Stimulated activated CD4-positive, alpha-beta T cell treated with anti-CD3 and anti-CD28 coated beads, Interleukin-2, amount 100 ng/mL, for 24 hours (primary cell): Measurements from ENCODE around the gene CDK5.

Experiments
- DNase-seq, 2 donors: peaks; one replicate each; pipeline ENCODE4 v3.0.0-alpha.2; 2020

The CDK5 gene

GRCh38 chr7:151071032-151071866, 13.6 kb upstream of the CDK5 start:
- no peak for DNase-seq

- DNase-seq: no peak
Observed at GRCh38 chr7:151070574-151070960, 12.9 kb upstream of the CDK5 start.

GRCh38 chr7:151069841-151070573, 12.3 kb upstream of the CDK5 start:
- DNase-seq: no peak

- no peak for DNase-seq
Observed at GRCh38 chr7:151068069-151068773, 10.5 kb upstream of the CDK5 start.

GRCh38 chr7:151066273-151066974, 8.7 kb upstream of the CDK5 start:
- no peak for DNase-seq

DNA sequence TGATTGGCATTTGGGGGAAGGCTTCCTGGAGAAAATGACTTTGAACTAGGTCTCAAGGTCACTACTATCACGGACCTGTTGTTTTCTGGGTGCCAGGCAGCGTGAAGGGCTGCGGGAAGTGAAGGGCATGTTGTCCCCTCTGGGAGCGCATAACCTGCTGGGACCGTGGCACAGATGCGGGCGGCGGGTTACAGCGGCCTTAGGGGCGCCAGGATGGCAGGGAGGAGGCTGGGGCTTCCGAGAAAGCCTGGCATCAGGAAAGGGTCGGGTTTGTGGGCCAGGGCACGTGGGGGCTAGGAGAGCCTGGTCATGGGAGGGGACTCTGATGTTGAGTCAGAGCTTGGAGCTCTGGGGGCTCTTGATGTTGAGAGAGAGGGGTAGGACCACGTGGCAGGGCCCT, 7.8 kb upstream of the CDK5 start:
- DNase-seq: no peak

GRCh38 chr7:151064993-151065392, 7.3 kb upstream of the CDK5 start:
- DNase-seq: no peak

GRCh38 chr7:151064454-151064853, 6.8 kb upstream of the CDK5 start:
- DNase-seq: no peak

DNA sequence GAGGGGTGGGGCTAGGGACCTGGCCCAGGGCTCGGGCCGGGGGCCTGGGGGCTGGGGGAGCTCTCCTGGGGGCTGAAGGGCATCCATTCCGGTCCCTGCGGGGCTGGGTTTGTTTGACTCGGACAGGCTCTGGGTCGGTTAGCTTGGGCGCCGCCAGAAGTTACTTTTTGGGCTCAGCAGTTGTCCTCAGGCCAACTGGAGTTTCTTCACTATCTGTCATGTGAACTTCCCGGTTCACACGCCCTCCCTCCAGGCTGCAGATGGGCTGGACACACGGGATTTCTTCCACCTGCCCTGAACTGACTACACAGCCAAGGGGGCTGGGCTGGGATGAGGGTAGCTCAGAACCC, 5.5 kb upstream of the CDK5 start:
- DNase-seq: no peak

GRCh38 chr7:151062399-151063211, 4.9 kb upstream of the CDK5 start:
- no peak for DNase-seq

GRCh38 chr7:151062111-151062398, 4.4 kb upstream of the CDK5 start:
- DNase-seq: no peak

- no peak for DNase-seq
Observed at GRCh38 chr7:151061213-151062110, 3.8 kb upstream of the CDK5 start.

- DNase-seq: peak in 1 of 2 donors; percentile 30
Observed at GRCh38 chr7:151060416-151061212, 2.9 kb upstream of the CDK5 start.

GRCh38 chr7:151060113-151060415, 2.4 kb upstream of the CDK5 start:
- no peak for DNase-seq

DNA sequence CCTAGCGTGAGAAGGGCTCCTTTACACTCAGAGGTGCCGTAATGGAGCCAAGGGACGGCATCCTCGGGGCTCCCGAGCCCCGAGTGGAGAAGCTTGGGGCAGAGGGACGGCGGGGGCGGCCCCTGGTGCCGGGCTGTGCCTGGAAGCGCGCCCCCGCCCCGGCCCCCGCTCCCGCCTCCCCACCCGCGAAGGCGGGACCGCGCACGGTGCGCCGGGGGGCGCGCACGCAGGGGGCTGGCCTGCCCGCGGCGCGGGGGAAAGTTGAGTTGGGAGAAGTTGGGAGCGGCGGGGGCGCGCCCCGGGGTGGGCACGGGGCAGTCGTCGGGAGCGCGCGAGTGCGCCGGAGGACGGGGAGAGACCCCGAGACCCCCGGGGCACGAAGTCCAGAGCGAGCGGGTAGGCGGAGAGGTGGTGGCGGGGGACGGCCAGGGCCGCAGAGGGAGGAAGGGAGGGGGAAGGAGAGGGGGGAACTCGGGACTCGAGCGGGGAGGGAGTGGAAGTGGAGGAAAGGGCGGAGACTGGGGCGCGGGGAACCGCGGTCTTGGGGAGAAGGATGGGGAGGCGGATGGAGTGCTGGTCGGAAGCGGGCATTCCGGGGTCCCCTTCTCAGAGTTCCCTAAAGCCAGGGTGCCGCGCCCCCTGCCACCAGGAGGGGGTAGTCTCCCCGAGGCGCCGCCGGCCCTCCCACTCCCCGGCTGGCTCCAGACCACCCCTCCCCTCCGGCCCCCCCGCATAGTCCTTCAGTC, 1.8 kb upstream of the CDK5 start, which contains the start of gene SLC4A2:
TSS of gene SLC4A2 (plus strand) at position 223 of the 746 bp plus-strand sequence. CDS start 2,399 bp downstream, outside the sequence.
- DNase-seq: peak; percentile 76 to 79

DNA sequence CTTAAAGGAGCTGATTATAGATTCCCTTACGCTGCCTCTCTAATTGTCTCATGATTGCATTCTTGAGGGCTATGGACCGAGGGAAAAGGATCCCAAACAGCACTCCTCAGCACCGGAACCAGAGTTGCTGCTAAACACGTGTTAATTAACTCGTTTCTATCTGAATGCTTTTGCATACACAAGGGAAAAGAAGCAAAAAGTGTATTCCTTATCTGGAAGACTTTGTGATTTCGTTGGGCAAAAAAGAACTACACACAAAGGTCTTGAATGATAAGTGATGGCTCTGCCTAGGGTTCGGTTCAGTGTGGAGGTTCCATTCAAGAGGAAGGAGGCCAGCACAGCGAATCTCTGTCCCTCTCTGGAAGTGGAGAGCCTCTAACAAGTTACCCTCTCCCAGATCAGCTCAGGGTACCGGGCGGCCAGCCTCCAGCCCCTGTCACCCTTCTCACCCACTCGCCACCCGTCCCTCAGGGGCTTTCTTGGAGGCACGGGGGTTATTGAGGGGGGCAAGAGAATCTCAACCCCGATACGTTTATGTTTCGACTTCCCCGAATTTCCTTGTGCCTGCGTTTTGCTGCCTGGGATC, 1.2 kb upstream of the CDK5 start:
- DNase-seq: peak in 1 of 2 donors; percentile 29

GRCh38 chr7:151057989-151058780, 488 bp upstream of the CDK5 start:
- DNase-seq: peak; percentile 96 to 97
